Endothelial cell (in vitro differentiated cells): Measurements from ENCODE around the gene COL7A1. TPM values are rescaled to one million over a fixed set of nuclear protein-coding genes. Genes with fewer than 3 reads are reported as not detected.
A peak's percentile ranks its signal among the peaks of the same experiment; 100 is the strongest.

Experiments
- DNase-seq: peaks from one replicate; pipeline ENCODE4 v3.0.0; 2021; ENCODE audit warnings: low spot score
- H3K27ac Mint-ChIP-seq: one replicate; pipeline ENCODE4 v1.8.0; 2021; ENCODE audit warnings: mixed read lengths, inconsistent platforms; ENCODE audit not compliant: unreplicated experiment
- H3K27me3 Mint-ChIP-seq: one replicate; pipeline ENCODE4 v1.8.0; 2021; ENCODE audit warnings: mild to moderate bottlenecking, moderate library complexity, mixed read lengths, inconsistent platforms; ENCODE audit not compliant: unreplicated experiment
- H3K36me3 Mint-ChIP-seq: one replicate; pipeline ENCODE4 v1.8.0; 2021; ENCODE audit warnings: mild to moderate bottlenecking, low read depth, mixed read lengths, inconsistent platforms; ENCODE audit not compliant: unreplicated experiment
- H3K4me1 Mint-ChIP-seq: one replicate; pipeline ENCODE4 v1.8.0; 2021; ENCODE audit warnings: mild to moderate bottlenecking, mixed read lengths, inconsistent platforms; ENCODE audit not compliant: unreplicated experiment
- H3K4me3 Mint-ChIP-seq: one replicate; pipeline ENCODE4 v1.8.0; 2021; ENCODE audit warnings: mild to moderate bottlenecking, mixed read lengths, inconsistent platforms; ENCODE audit not compliant: unreplicated experiment
- H3K9me3 Mint-ChIP-seq: one replicate; pipeline ENCODE4 v1.8.0; 2021; ENCODE audit warnings: mixed read lengths, inconsistent platforms; ENCODE audit not compliant: unreplicated experiment
- total RNA-seq: library from RNA; stranded (reverse); fragmentation: NEBNext Ultra II Directional; extraction: Animal tissue kit (Norgen Biotek cat#: 25700); gene quantifications from one replicate; pipeline ENCODE4 v1.2.1, GENCODE V29; 2021; ENCODE audit not compliant: unreplicated experiment
- TF ChIP-seq, protein P1 (sequence below): fragments of 200-600 bp; sonication (generic); IDR thresholded peaks from one replicate; pipeline ENCODE4 v1.5.0; 2021; ENCODE audit warnings: antibody characterized with exemption; ENCODE audit not compliant: unreplicated experiment

COL7A1 gene
- total RNA-seq, 1 donor from 2014 or later = 5.2 TPM

DNA sequence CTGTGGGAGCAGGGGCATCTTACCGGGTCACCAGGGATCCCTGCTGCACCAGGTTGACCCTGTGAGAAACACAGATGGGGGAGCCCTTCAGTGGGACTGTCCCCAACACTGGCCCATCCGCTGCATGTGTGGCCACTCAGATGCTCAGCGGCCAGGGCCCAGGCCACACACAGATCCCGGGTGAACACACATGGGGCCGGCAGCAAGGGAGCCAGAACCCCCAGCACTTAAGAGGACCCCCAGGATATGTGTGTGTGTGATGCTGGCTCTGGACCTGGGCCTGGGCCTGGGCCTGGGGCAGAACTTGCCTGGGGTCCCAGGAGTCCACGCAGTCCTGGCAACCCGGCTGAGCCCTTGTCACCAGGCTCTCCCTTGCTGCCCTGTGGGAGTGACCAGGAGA lies 26.7 kb downstream of the COL7A1 start:
- TF ChIP-seq, protein P1, sequence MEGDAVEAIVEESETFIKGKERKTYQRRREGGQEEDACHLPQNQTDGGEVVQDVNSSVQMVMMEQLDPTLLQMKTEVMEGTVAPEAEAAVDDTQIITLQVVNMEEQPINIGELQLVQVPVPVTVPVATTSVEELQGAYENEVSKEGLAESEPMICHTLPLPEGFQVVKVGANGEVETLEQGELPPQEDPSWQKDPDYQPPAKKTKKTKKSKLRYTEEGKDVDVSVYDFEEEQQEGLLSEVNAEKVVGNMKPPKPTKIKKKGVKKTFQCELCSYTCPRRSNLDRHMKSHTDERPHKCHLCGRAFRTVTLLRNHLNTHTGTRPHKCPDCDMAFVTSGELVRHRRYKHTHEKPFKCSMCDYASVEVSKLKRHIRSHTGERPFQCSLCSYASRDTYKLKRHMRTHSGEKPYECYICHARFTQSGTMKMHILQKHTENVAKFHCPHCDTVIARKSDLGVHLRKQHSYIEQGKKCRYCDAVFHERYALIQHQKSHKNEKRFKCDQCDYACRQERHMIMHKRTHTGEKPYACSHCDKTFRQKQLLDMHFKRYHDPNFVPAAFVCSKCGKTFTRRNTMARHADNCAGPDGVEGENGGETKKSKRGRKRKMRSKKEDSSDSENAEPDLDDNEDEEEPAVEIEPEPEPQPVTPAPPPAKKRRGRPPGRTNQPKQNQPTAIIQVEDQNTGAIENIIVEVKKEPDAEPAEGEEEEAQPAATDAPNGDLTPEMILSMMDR = no peak
- Mint-ChIP-seq H3K27ac (no peak overlapping the region), H3K9me3 (no peaks in the 10 kb centered on the region), H3K36me3 (peaks cover 3% of the 10 kb centered on the region), H3K27me3 (peaks cover 14% of the 10 kb centered on the region), H3K4me3 (no peak overlapping the region), H3K4me1 (no peaks in the 10 kb centered on the region)
- no peak for DNase-seq

DNA sequence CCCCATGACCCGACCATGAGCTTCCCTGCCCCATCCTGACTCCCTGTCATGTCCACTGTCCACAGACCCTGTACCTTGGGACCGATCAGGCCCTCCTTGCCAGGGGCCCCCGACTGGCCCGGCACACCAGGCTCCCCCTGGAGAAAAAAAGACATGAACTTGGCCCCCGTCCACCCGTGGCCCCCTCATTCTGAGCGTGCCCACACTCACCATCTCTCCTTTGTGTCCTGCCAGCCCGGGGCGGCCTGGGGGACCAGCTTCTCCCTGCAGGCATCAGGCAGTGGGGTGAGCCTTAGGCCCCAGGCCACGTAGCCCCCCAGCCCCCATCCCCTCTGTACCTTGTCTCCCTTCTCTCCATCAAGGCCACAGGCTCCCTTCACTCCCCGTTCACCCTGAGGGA lies 27.6 kb downstream of the COL7A1 start:
- peak overlapping the region; percentile 19 for H3K4me3 Mint-ChIP-seq
- DNase-seq = no peak
- H3K27me3 Mint-ChIP-seq = peaks cover 19% of the 10 kb centered on the region
- no peaks in the 10 kb centered on the region for H3K9me3 Mint-ChIP-seq
- no peak overlapping the region for H3K27ac Mint-ChIP-seq
- TF ChIP-seq, protein P1 = no peak
- peaks cover 3% of the 10 kb centered on the region for H3K36me3 Mint-ChIP-seq
- H3K4me1 Mint-ChIP-seq = peaks cover 6% of the 10 kb centered on the region

DNA sequence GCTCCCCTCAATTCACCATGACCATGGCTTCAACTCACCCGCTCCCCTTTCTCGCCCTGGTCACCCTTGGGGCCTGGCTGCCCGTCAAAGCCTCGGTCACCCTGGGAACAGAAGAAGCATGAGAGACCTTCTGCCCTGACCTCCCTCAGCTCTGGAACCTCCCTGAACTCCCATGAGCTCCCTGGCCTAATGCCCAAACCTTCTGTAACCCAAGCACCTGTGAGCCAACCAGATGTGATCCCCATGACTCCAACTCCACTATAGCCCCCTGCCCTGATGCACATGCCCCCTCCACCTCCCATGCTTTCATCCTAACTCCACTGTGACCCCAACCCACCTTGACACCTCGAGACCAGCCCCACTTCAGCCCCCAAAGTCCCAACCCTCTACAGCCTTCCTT lies 28.0 kb downstream of the COL7A1 start:
- DNase-seq = no peak
- Mint-ChIP-seq H3K27me3 (peaks cover 19% of the 10 kb centered on the region), H3K4me3 (peak overlapping the region; percentile 19), H3K27ac (no peak overlapping the region), H3K9me3 (no peaks in the 10 kb centered on the region), H3K36me3 (peaks cover 3% of the 10 kb centered on the region), H3K4me1 (peaks cover 6% of the 10 kb centered on the region)
- TF ChIP-seq, protein P1 = no peak

DNA sequence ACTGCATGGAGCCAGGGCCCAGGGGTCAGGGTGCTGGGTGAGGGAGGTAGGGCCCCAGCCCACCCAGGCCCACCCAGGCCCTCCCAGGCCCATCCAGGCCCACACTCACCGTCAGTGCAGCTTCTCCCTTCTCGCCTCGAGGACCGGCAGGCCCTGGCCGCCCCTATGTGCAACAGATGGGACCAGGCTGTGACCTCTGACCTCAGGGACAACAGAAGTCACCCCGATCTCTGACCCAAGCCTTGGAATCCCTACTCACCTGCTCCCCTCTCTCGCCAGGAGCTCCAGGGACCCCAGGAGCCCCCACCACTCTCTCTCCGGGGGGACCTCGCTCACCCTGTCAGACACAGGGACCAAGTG lies 28.7 kb downstream of the COL7A1 start:
- TF ChIP-seq, protein P1 = no peak
- peaks cover 6% of the 10 kb centered on the region for H3K4me1 Mint-ChIP-seq
- H3K27me3 Mint-ChIP-seq = peaks cover 19% of the 10 kb centered on the region
- H3K36me3 Mint-ChIP-seq = peaks cover 3% of the 10 kb centered on the region
- H3K9me3 Mint-ChIP-seq = no peaks in the 10 kb centered on the region
- no peak overlapping the region for H3K4me3 Mint-ChIP-seq
- no peak overlapping the region for H3K27ac Mint-ChIP-seq
- DNase-seq = no peak

DNA sequence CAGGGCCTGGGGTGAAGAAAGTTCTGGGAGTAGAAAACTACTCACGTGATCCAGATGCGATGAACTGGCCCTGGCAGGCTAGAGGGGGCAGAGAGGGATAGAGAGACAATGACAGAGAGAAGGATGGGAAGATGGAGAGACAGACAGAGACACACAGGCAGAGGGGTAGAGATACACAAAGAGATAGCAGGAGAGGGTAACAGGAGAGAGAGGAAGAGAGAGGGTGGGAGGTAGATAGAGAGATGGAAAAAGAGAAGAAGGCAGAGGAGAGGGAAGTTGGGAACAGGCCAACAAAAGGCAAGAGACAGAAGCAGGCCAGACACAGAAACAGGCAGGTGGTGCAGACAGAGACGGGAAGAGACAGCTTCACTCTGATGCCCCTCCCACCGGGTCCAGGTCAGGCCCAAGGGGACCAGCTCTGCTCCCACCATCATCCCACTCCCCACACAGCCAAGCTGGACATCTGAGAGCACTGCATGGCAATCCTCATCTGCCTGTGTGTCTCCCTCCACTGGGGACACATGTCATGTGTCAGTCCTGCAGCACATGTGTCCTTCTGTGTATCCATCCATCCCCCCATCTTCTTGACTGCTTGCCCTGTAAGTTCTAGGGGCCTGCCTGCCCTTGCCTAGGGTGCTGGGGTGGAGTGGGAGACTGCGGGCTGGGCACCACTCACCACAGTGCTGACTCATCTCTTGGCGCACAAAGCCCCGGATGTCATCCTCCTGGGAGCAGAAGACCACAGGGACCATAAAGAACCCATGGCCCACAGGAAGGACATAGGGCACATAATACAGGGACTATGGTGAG lies 29.3 kb downstream of the COL7A1 start:
- Mint-ChIP-seq H3K4me1 (peaks cover 8% of the 10 kb centered on the region), H3K36me3 (no peaks in the 10 kb centered on the region), H3K27ac (no peak overlapping the region), H3K9me3 (no peaks in the 10 kb centered on the region), H3K27me3 (peaks cover 18% of the 10 kb centered on the region), H3K4me3 (no peak overlapping the region)
- no peak for DNase-seq
- TF ChIP-seq, protein P1 = no peak
